Chondrocyte (in vitro differentiated cells): ENCODE data around the gene DGKD. TPM values are rescaled to one million over a fixed set of nuclear protein-coding genes. Genes with fewer than 3 reads are reported as not detected.

Experiments
- DNase-seq: peaks from one replicate; pipeline ENCODE4 v3.0.0; 2021; ENCODE audit warnings: mixed read lengths, low spot score
- H3K27ac Mint-ChIP-seq: one replicate; pipeline ENCODE4 v1.8.0; 2021; ENCODE audit warnings: mild to moderate bottlenecking, moderate library complexity, mixed read lengths; ENCODE audit not compliant: unreplicated experiment
- H3K27me3 Mint-ChIP-seq: 2 replicates; pipeline ENCODE4 v1.8.0; 2021; ENCODE audit warnings: low read depth, mixed read lengths
- H3K36me3 Mint-ChIP-seq: 2 replicates; pipeline ENCODE4 v1.8.0; 2021; ENCODE audit warnings: low read depth, mixed read lengths
- H3K4me1 Mint-ChIP-seq: 2 replicates; pipeline ENCODE4 v1.8.0; 2021; ENCODE audit warnings: low read depth, mild to moderate bottlenecking, mixed read lengths
- H3K4me3 Mint-ChIP-seq: one replicate; pipeline ENCODE4 v1.8.0; 2021; ENCODE audit warnings: mild to moderate bottlenecking, moderate library complexity, mixed read lengths; ENCODE audit not compliant: unreplicated experiment
- H3K9me3 Mint-ChIP-seq: 2 replicates; pipeline ENCODE4 v1.8.0; 2021; ENCODE audit warnings: low read depth, mixed read lengths
- total RNA-seq: library from RNA; stranded (reverse); gene quantifications from 3 replicates; pipeline ENCODE4 v1.2.1, GENCODE V29; 2021
- TF ChIP-seq, protein P1 (sequence below): fragments of 200-600 bp; sonication (generic); IDR thresholded peaks from 2 replicates; pipeline ENCODE4 v1.5.0; 2021; ENCODE audit warnings: antibody characterized with exemption, mild to moderate bottlenecking, moderate library complexity

Gene DGKD
- total RNA-seq, 1 donor from 2014 or later = 66.3 TPM

DNA sequence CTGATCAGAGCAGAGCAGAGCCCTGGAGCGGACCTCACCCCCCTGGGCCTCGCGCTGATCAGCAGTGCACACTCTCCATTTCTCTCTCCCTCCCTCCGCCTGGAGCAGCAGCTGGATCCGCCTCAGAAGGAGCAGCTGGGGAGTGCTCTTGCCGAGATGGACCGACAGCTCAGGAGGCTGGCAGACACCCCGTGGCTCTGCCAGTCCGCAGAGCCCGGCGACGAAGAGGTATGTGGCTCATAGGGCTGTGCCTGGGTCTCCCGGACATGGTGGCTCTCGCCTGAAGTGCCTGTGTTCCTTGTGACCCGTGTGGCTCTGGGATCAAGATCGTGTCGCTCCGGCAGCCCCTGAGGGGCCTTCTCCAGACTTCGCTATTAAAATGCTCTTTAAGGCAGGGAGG lies 109.8 kb downstream of the DGKD start:
- H3K27ac Mint-ChIP-seq = no peak overlapping the region
- DNase-seq = peak; percentile 71

DNA sequence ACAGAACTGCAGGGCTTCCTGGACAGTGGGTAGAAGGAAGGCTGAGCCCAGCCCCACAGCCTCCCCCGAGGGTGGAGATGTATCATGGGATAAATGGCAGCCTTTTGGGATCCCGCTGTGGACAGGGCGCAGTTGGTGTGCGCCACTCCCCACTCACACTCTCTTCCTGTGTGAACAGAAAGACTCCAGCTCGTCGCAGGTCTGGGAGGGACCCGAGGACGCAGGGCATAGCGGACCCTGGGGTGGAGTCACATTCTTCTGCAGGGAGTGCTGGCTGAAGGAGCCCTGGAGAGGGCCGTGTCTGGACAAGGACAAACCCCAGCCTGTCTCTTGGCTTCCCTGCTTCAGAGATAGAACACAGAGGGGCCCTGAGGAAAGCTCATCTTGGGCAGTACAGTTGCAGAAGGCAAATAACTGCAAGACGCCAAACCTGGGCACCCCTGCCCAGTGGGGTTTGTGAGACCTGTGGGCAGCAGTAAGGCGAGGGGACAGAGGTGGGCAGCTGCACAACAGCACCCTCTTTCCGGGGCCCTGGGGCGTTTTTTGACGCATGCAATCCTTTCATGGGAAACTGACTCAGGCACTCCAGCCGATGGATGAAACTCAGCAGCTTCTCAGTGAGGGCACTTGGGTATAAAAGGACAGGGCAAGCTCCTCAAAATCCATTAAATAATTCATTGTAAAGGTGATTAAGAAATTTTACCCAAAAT lies 110.4 kb downstream of the DGKD start:
- DNase-seq = peak; percentile 74
- H3K27ac Mint-ChIP-seq = no peak overlapping the region

More for the DNA sequence above, 109.8 kb downstream of the DGKD start:
- peaks cover 33% of the 10 kb centered on the region for H3K36me3 Mint-ChIP-seq
- H3K4me1 Mint-ChIP-seq = no peaks in the 10 kb centered on the region
- no peaks in the 10 kb centered on the region for H3K27me3 Mint-ChIP-seq
- no peak overlapping the region for H3K4me3 Mint-ChIP-seq
- TF ChIP-seq, protein P1, sequence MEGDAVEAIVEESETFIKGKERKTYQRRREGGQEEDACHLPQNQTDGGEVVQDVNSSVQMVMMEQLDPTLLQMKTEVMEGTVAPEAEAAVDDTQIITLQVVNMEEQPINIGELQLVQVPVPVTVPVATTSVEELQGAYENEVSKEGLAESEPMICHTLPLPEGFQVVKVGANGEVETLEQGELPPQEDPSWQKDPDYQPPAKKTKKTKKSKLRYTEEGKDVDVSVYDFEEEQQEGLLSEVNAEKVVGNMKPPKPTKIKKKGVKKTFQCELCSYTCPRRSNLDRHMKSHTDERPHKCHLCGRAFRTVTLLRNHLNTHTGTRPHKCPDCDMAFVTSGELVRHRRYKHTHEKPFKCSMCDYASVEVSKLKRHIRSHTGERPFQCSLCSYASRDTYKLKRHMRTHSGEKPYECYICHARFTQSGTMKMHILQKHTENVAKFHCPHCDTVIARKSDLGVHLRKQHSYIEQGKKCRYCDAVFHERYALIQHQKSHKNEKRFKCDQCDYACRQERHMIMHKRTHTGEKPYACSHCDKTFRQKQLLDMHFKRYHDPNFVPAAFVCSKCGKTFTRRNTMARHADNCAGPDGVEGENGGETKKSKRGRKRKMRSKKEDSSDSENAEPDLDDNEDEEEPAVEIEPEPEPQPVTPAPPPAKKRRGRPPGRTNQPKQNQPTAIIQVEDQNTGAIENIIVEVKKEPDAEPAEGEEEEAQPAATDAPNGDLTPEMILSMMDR = no peak
- H3K9me3 Mint-ChIP-seq = no peaks in the 10 kb centered on the region

DNA sequence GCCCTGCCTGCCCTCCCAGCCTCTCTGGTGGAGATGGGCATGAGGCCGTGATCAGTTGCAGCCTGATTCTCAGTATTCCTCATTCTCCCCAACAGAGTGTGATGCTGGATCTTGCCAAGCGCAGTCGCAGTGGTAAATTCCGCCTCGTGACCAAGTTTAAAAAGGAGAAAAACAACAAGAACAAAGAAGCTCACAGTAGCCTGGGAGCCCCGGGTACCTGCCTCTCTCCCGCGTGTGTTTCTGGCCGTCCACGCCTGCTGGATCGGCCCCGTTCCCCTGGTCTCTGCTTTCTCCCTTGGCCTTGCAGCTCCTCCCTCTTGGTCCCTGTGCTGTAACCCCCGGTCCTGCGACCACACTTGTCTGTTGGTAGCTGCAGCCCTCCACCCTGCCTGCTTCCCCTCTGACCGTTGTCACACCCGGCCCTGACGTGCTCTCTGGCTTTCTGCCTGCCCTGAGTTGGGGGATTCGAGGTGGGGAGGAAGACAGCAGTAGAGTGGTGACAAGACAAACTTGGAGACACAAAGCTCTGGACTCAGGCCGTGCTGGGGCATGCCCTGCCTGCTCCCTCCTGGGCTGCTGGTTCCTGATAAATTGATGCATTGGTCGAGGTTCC lies 112.8 kb downstream of the DGKD start:
- Mint-ChIP-seq H3K27ac (no peak overlapping the region), H3K36me3 (peaks cover 36% of the 10 kb centered on the region)
- TF ChIP-seq, protein P1 = no peak

More for the DNA sequence above, 110.4 kb downstream of the DGKD start:
- H3K9me3 Mint-ChIP-seq = no peaks in the 10 kb centered on the region
- H3K27me3 Mint-ChIP-seq = no peaks in the 10 kb centered on the region
- TF ChIP-seq, protein P1 = no peak
- H3K4me3 Mint-ChIP-seq = no peak overlapping the region
- peaks cover 1% of the 10 kb centered on the region for H3K4me1 Mint-ChIP-seq
- H3K36me3 Mint-ChIP-seq = peaks cover 35% of the 10 kb centered on the region

DNA sequence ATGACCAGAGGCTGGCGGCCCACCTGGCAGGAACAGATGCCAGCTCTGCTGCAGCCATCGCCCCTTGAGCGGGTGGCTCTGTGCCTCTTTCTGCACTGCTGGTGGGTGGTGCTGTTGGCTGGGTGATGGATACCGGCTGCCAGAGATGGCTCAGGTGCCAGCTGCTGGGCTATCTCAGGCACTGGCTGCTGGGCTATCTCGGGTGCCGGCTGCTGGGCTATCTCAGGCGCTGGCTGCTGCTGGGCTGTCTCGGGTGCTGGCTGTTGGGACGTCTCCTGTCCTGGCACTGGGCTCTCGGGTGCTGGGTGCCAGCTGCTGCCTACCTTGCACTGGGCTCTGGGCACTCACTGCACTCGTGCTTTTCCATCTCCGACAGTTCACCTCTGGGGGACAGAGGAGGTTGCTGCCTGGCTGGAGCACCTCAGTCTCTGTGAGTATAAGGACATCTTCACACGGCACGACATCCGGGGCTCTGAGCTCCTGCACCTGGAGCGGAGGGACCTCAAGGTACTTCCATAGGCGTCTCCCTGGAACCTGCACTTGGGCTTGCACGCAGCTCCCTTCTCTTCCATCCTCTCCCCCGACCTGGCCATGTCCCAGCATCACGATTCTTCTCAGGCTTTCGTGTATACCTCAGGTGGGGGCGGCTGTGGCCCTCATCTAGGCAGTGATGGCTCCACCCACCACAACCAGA lies 113.9 kb downstream of the DGKD start:
- peaks cover 3% of the 10 kb centered on the region for H3K4me1 Mint-ChIP-seq
- no peak overlapping the region for H3K4me3 Mint-ChIP-seq
- H3K36me3 Mint-ChIP-seq = peaks cover 40% of the 10 kb centered on the region
- DNase-seq = peak; percentile 80
- TF ChIP-seq, protein P1 = no peak
- no peaks in the 10 kb centered on the region for H3K9me3 Mint-ChIP-seq
- H3K27me3 Mint-ChIP-seq = no peaks in the 10 kb centered on the region
- H3K27ac Mint-ChIP-seq = no peak overlapping the region

More for the DNA sequence above, 112.8 kb downstream of the DGKD start:
- no peaks in the 10 kb centered on the region for H3K27me3 Mint-ChIP-seq
- H3K4me3 Mint-ChIP-seq = no peak overlapping the region
- H3K9me3 Mint-ChIP-seq = no peaks in the 10 kb centered on the region
- DNase-seq = peak; percentile 65
- peaks cover 3% of the 10 kb centered on the region for H3K4me1 Mint-ChIP-seq

DNA sequence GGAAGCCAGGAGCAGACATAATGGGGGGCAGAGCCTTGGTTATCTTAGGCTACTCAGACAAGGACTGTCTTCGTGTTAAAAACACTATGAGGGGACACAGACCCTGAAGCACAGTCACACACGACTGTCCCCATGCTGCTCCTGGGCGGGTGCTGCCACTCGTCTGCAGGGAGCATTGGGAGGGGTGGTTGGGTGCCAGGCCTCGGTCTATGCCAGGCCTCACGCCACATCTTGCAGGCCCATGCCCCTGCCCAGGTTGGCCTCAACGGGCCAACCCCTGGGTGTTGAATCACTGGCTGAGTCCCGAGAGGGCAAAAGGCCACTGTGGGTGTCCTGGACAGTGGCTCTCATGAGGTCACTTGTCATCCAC lies 114.4 kb downstream of the DGKD start:
- H3K36me3 Mint-ChIP-seq = peaks cover 38% of the 10 kb centered on the region
- TF ChIP-seq, protein P1 = no peak
- no peak overlapping the region for H3K4me3 Mint-ChIP-seq
- H3K27ac Mint-ChIP-seq = no peak overlapping the region
- peak; percentile 72 for DNase-seq
- no peaks in the 10 kb centered on the region for H3K27me3 Mint-ChIP-seq
- peaks cover 3% of the 10 kb centered on the region for H3K4me1 Mint-ChIP-seq
- H3K9me3 Mint-ChIP-seq = no peaks in the 10 kb centered on the region
